SK-N-SH (cell line): Measurements from ENCODE around the gene NRCAM.

ENCODE experiments used
- CTCF ChIP-seq: fragments of 200-600 bp; sonication (generic); IDR thresholded peaks from 2 replicates; pipeline ENCODE4 v1.6.1; 2017; ENCODE audit warnings: antibody characterized with exemption, mild to moderate bottlenecking, moderate library complexity
- MXI1 ChIP-seq: IDR thresholded peaks from 2 replicates; pipeline ENCODE4 v1.6.1; 2012; ENCODE audit warnings: mild to moderate bottlenecking, low read depth, low read length, improper control_type of control experiment
- POLR2AphosphoS5 ChIP-seq: IDR thresholded peaks from 2 replicates; pipeline ENCODE4 v1.6.1; 2012; ENCODE audit warnings: low read depth, low read length
- RCOR1 ChIP-seq: fragments of 150-350 bp; IDR thresholded peaks from 2 replicates; pipeline ENCODE4 v1.6.1; 2017; ENCODE audit warnings: antibody characterized with exemption, low read length
- TEAD4 ChIP-seq: IDR thresholded peaks from 2 replicates; pipeline ENCODE4 v1.4.0; 2012; ENCODE audit warnings: mild to moderate bottlenecking, borderline replicate concordance; ENCODE audit not compliant: insufficient read depth
- USF2 ChIP-seq: fragments of 150-350 bp; IDR thresholded peaks from 2 replicates; pipeline ENCODE4 v1.6.1; 2017; ENCODE audit warnings: antibody characterized with exemption, low read length, low read depth, borderline replicate concordance
- YY1 ChIP-seq: IDR thresholded peaks from 2 replicates; pipeline ENCODE4 v1.4.0; 2012; ENCODE audit warnings: low read depth, mild to moderate bottlenecking

- TF ChIP-seq POLR2AphosphoS5 = no peak
- TF ChIP-seq RCOR1 = no peak
- TF ChIP-seq CTCF = peak; percentile 34
- TF ChIP-seq USF2 = no peak
- TF ChIP-seq TEAD4 = no peak
- TF ChIP-seq YY1 = no peak
- TF ChIP-seq MXI1 = no peak
These were observed 337.3 kb downstream of the NRCAM start for GRCh38 chr7:108118959-108119358.
